ENCODE measurements around the gene MTMR12.

DNA sequence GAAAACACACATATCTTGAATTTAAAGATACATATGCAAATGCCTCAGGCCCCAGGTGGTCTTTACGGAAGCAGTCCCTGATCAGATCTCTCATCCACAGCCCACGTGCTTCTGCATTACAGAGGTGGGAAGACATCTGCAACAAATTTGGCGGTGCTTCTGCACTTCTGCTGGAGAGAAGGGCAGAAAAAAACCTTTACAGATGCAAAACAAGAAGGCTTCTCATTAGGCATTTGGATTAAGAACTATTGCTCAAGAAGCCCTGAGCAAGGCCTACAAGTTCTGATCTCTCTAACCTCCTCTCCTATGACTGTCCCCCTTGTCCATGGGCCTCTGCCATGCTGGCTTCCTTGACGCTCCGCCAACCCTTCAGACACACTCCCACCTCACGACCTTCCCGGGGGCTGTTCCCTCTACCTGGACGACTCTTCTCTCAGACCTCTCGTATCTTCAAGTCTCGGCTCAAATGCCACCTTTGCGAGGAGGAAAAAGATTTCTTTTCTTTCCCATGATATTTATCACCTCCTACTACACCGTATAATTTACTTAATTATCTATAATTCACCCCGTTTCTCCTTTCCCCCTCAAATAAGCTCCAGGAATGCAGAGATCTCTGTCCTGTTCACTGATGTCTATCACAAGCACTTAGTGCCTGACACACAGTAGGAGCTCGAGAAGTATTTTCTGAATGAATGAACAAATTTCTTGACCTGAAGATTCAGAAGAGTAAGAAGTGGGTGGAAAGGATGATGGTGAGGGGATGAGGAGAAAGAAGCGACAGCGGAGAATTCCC is 1.1 kb downstream of the MTMR12 start:
- no peak for TF ChIP-seq POLR2AphosphoS5 (IDR thresholded peaks at IDR 0.05; ENCODE audit: low read depth, low read length)
- TF ChIP-seq, protein P1, sequence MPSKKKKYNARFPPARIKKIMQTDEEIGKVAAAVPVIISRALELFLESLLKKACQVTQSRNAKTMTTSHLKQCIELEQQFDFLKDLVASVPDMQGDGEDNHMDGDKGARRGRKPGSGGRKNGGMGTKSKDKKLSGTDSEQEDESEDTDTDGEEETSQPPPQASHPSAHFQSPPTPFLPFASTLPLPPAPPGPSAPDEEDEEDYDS (CRISPR knock-in tag; IDR thresholded peaks at IDR 0.05) = no peak
- TF ChIP-seq ZNF512 (CRISPR knock-in tag; IDR thresholded peaks at IDR 0.05) = no peak
- no peak for TF ChIP-seq ZFP41 (CRISPR knock-in tag; IDR thresholded peaks at IDR 0.05; ENCODE audit: borderline replicate concordance)
- TF ChIP-seq ZFP36L2 (CRISPR knock-in tag; IDR thresholded peaks at IDR 0.05) = no peak
- no peak for TF ChIP-seq HNF4G (IDR thresholded peaks at IDR 0.05; ENCODE audit: borderline replicate concordance, low read depth, low read length)
- no peak for TF ChIP-seq HNF4G (CRISPR knock-in tag; IDR thresholded peaks at IDR 0.05; ENCODE audit: borderline replicate concordance, low read depth)
- TF ChIP-seq GTF2F1 (IDR thresholded peaks at IDR 0.05; ENCODE audit: low read length) = no peak

All from HepG2 (cell line).